GM12878 (cell line): Measurements from ENCODE around the gene WIPF1. TPM values are rescaled to one million over a fixed set of nuclear protein-coding genes. Genes with fewer than 3 reads are reported as not detected.

Source experiments
- ATAC-seq: fragments of 200-7000 bp; cut with Tn5 transposase; 3 replicates; pipeline ENCODE4 v1.9.1; 2020; ENCODE audit warnings: mild to moderate bottlenecking, moderate library complexity
- BruUV-seq: library from RNA; stranded (reverse); fragments of 400-500 nt; replicated peaks from 2 replicates; lab custom pipeline; 2021; lab: Mats Ljungman, UMichigan
- CTCF ChIA-PET: fragments of 300-600 bp; sonication (Branson Sonifier 250); formaldehyde crosslinking; extraction: SDS; loops from one replicate; lab custom pipeline; 2021; ENCODE audit warnings: inconsistent platforms; lab: Yijun Ruan, JAX
- POLR2A ChIA-PET: fragments of 350-600 bp; formaldehyde crosslinking; extraction: SDS; loops from one replicate; lab custom pipeline; 2021; ENCODE audit warnings: inconsistent platforms; lab: Charles Lee
- RAD21 ChIA-PET: fragments of 300-600 bp; sonication (Branson Sonifier 250); formaldehyde crosslinking; loops from one replicate; lab custom pipeline; 2023; ENCODE audit warnings: antibody characterized with exemption; ENCODE audit not compliant: unreplicated experiment; lab: Charles Lee
- SMC1A ChIA-PET: fragments of 300-600 bp; sonication (Branson Sonifier 250); formaldehyde crosslinking; loops from one replicate; lab custom pipeline; 2023; ENCODE audit not compliant: unreplicated experiment, uncharacterized antibody; lab: Charles Lee
- DNase-seq: peaks from one replicate; pipeline ENCODE4 v3.0.0-alpha.2; 2011; ENCODE audit warnings: low read depth, low spot score
- FAIRE-seq: peaks from 3 replicates; lab custom pipeline; 2011; peaks lifted over from hg19 to GRCh38; lab: Jason Lieb, UNC
- H2AFZ ChIP-seq: 2 replicates; pipeline ENCODE4 v1.6.0; 2011; ENCODE audit warnings: low read depth, low read length, control low read depth; ENCODE audit not compliant: control insufficient read depth
- H3K27ac ChIP-seq: 2 replicates; pipeline ENCODE4 v1.5.1; 2011; ENCODE audit warnings: control low read depth; ENCODE audit not compliant: control insufficient read depth, insufficient read depth
- H3K27me3 ChIP-seq, 2 experiments: replicated peaks in 1 of 2; 2 replicates each; pipeline versions ENCODE4 v1.6.0 to v1.6.1; 2011; ENCODE audit warnings: low read length in 1 of 2; ENCODE audit not compliant: control insufficient read depth in 2 of 2, insufficient read depth in 2 of 2
- H3K36me3 ChIP-seq, 2 experiments: 2 replicates each; pipeline ENCODE4 v1.5.1; 2011; ENCODE audit warnings: low read length in 1 of 2; ENCODE audit not compliant: control insufficient read depth in 2 of 2, insufficient read depth in 2 of 2
- H3K4me1 ChIP-seq: 2 replicates; pipeline ENCODE4 v1.6.1; 2011; ENCODE audit warnings: mild to moderate bottlenecking, low read length, moderate library complexity, mixed read lengths; ENCODE audit not compliant: control insufficient read depth, insufficient read depth
- H3K4me2 ChIP-seq: 2 replicates; pipeline ENCODE4 v1.6.0; 2011; ENCODE audit warnings: control low read depth; ENCODE audit not compliant: control insufficient read depth, insufficient read depth
- H3K4me3 ChIP-seq: fragments of 200-600 bp; sonication (generic); 2 replicates; pipeline ENCODE4 v1.5.1; 2016
- H3K79me2 ChIP-seq: 2 replicates; pipeline ENCODE4 v1.6.0; 2011; ENCODE audit warnings: low read length; ENCODE audit not compliant: control insufficient read depth, insufficient read depth
- H3K9ac ChIP-seq: 2 replicates; pipeline ENCODE4 v1.8.0; 2011; ENCODE audit warnings: low read length, control low read depth, mixed read lengths; ENCODE audit not compliant: control insufficient read depth, insufficient read depth
- H3K9me3 ChIP-seq: replicated peaks from 3 replicates; pipeline ENCODE4 v1.5.1; 2011; ENCODE audit warnings: mild to moderate bottlenecking, low read length; ENCODE audit not compliant: control insufficient read depth, insufficient read depth
- H4K20me1 ChIP-seq: 2 replicates; pipeline ENCODE4 v1.6.0; 2011; ENCODE audit not compliant: control insufficient read depth, insufficient read depth
- BRCA1 ChIP-seq: IDR thresholded peaks from 2 replicates; pipeline ENCODE4 v1.6.1; 2011; ENCODE audit warnings: low read depth, low read length, improper control_type of control experiment
- CBX3 ChIP-seq: fragments of 200-600 bp; sonication (generic); IDR thresholded peaks from 2 replicates; pipeline ENCODE4 v1.6.1; 2016; ENCODE audit warnings: low read depth, borderline replicate concordance
- CHD2 ChIP-seq: IDR thresholded peaks from 2 replicates; pipeline ENCODE4 v1.6.1; 2011; ENCODE audit warnings: low read depth, low read length, improper control_type of control experiment, borderline replicate concordance
- DPF2 ChIP-seq: fragments of 450-650 bp; IDR thresholded peaks from 2 replicates; pipeline ENCODE4 v1.6.1; 2017; ENCODE audit warnings: mild to moderate bottlenecking
- ETV6 ChIP-seq, 2 experiments: fragments of 450-650 bp in 1 of 2; IDR thresholded peaks in 1 of 2; conservative IDR thresholded peaks in 1 of 2; 2 replicates each; pipeline ENCODE4 v1.6.1; 2014; ENCODE audit warnings: antibody characterized with exemption in 1 of 2, borderline replicate concordance in 1 of 2, low read depth in 1 of 2, mild to moderate bottlenecking in 1 of 2, moderate library complexity in 1 of 2
- FOS ChIP-seq: IDR thresholded peaks from 3 replicates; pipeline ENCODE4 v1.6.1; 2011; ENCODE audit warnings: borderline replicate concordance; ENCODE audit not compliant: insufficient read length; ENCODE audit errors: extremely low read depth
- MEF2B ChIP-seq: fragments of 450-650 bp; IDR thresholded peaks from 2 replicates; pipeline ENCODE4 v1.6.1; 2018; ENCODE audit warnings: mild to moderate bottlenecking, moderate library complexity; ENCODE audit not compliant: partially characterized antibody, poor library complexity, severe bottlenecking
- POLR2AphosphoS2 ChIP-seq: IDR thresholded peaks from 2 replicates; pipeline ENCODE4 v1.6.1; 2011; ENCODE audit warnings: low read depth, mild to moderate bottlenecking, low read length, improper control_type of control experiment, moderate library complexity
- RAD51 ChIP-seq: fragments of 450-650 bp; IDR thresholded peaks from 2 replicates; pipeline ENCODE4 v1.6.1; 2016; ENCODE audit warnings: moderate library complexity, mild to moderate bottlenecking, inconsistent platforms
- RBBP5 ChIP-seq: fragments of 200-600 bp; sonication (generic); conservative IDR thresholded peaks from 2 replicates; pipeline ENCODE4 v1.6.1; 2016
- RCOR1 ChIP-seq: conservative IDR thresholded peaks from 2 replicates; pipeline ENCODE4 v1.6.1; 2012; ENCODE audit warnings: low read depth, low read length, improper control_type of control experiment
- RUNX3 ChIP-seq: IDR thresholded peaks from 2 replicates; pipeline ENCODE4 v1.6.1; 2012; ENCODE audit warnings: low read length, inconsistent platforms
- SRF ChIP-seq, 2 experiments: IDR thresholded peaks; 2 replicates each; pipeline ENCODE4 v1.6.1; 2011; ENCODE audit warnings: low read depth in 2 of 2, low read length in 2 of 2, mild to moderate bottlenecking in 1 of 2, moderate library complexity in 1 of 2
- TCF12 ChIP-seq: IDR thresholded peaks from 2 replicates; pipeline ENCODE4 v1.6.1; 2011; ENCODE audit warnings: low read depth, mild to moderate bottlenecking, low read length
- ZZZ3 ChIP-seq: IDR thresholded peaks from 2 replicates; pipeline ENCODE4 v1.6.1; 2011; ENCODE audit warnings: low read depth; ENCODE audit not compliant: control insufficient read depth, insufficient read length
- WGBS: methylation state at CpG from one replicate; pipeline ENCODE4 v1.1.6; 2016; ENCODE audit warnings: low lambda C conversion rate; ENCODE audit not compliant: insufficient replicate concordance, insufficient coverage; ENCODE audit errors: missing lambda C conversion rate; 5-methylcytosine and 5-hydroxymethylcytosine counted together
- in situ Hi-C: fragments of 300-500 bp; cut with MboI; formaldehyde crosslinking; loops from 9 replicates; pipeline ENCODE4 v1.14.3; 2018; ENCODE audit warnings: mixed read lengths
- intact Hi-C: fragments of 100-400 bp; cut with micrococcal nuclease; formaldehyde crosslinking; loops from one replicate; pipeline ENCODE4 v1.14.2; 2022; ENCODE audit not compliant: unreplicated experiment
- polyA plus RNA-seq, 11 experiments: library from polyadenylated mRNA; depleted of rRNA in 4 of 11; unstranded in 6 of 11; stranded (reverse) in 5 of 11; fragments of >200 nt; fragmentation: Nextera tagmentation in 4 of 11; fragmentation: Illumina TruSeq in 1 of 11; extraction: Ambion mirVana in 4 of 11; extraction: Trizol in 1 of 11; gene quantifications; 1 replicate in 1 of 11; 2 replicates in 10 of 11; pipeline versions ENCODE4 v1.2.1 to v1.2.3, GENCODE V29; 2011 to 2016; ENCODE audit warnings: inconsistent platforms in 2 of 11, missing spikeins in 2 of 11, low read depth in 1 of 11
- total RNA-seq, 4 experiments: library from RNA; depleted of rRNA in 3 of 4; stranded (reverse); fragments of >200 nt in 3 of 4; fragmentation: Illumina TruSeq in 1 of 4; extraction: Trizol in 1 of 4; gene quantifications; 2 replicates each; pipeline versions ENCODE4 v1.2.1 to v1.2.3, GENCODE V29; 2013 to 2021
- TF ChIP-seq, protein P1 (sequence below): fragments of 450-650 bp; IDR thresholded peaks from 2 replicates; pipeline ENCODE4 v1.6.1; 2017; ENCODE audit warnings: mild to moderate bottlenecking, low read depth, inconsistent platforms; ENCODE audit not compliant: poor library complexity, severe bottlenecking
- TF ChIP-seq, protein P2 (sequence below): IDR thresholded peaks from 2 replicates; pipeline ENCODE4 v1.6.1; 2012; ENCODE audit warnings: low read length, inconsistent platforms
- TF ChIP-seq, protein P3 (sequence below), 3 experiments: IDR thresholded peaks in 2 of 3; conservative IDR thresholded peaks in 1 of 3; 2 replicates each; pipeline ENCODE4 v1.5.1; 2011; ENCODE audit warnings: low read depth in 3 of 3, low read length in 3 of 3, mild to moderate bottlenecking in 3 of 3, control low read depth in 2 of 3, moderate library complexity in 2 of 3, inconsistent platforms in 1 of 3, mixed read lengths in 1 of 3; ENCODE audit not compliant: control insufficient read depth in 2 of 3, insufficient read depth in 1 of 3; ENCODE audit errors: extremely low read depth in 1 of 3
- TF ChIP-seq, protein P4 (sequence below): IDR thresholded peaks from 2 replicates; pipeline ENCODE4 v1.6.1; 2012; ENCODE audit warnings: low read depth, low read length, improper control_type of control experiment

The WIPF1 gene
- total and polyA plus RNA-seq, 10 of the 15 experiments (the other 5 are each of a cell fraction or from before 2014, with no cell fraction given): 23.1 to 188 (median 68.9) TPM

DNA sequence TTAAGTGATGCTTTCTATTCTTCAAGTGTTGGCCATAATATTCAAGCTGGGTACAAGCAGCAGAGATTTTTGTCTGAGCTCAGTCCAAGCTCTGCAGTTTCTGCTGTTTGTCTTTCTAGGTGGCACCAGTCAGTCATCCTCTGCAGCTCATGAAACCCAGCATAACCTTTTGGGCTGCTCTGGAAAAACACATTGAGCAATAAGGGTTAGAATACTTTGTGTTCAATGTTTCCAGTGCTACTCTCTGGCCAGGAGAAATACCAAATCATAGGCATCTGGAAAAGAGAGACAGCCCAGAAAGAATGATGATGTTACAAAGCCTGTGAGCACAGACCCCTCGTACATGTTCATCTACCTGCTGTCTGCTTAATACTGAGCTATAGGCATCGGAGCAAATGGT, 19.5 kb upstream of the WIPF1 start:
- no peak overlapping the region for H3K9ac ChIP-seq
- no peak overlapping the region for H3K4me2 ChIP-seq
- H3K4me1 ChIP-seq: peaks cover 30% of the 10 kb centered on the region
- H3K79me2 ChIP-seq: no peaks in the 10 kb centered on the region; the same call in none of the 2 replicates
- TF ChIP-seq, protein P1, sequence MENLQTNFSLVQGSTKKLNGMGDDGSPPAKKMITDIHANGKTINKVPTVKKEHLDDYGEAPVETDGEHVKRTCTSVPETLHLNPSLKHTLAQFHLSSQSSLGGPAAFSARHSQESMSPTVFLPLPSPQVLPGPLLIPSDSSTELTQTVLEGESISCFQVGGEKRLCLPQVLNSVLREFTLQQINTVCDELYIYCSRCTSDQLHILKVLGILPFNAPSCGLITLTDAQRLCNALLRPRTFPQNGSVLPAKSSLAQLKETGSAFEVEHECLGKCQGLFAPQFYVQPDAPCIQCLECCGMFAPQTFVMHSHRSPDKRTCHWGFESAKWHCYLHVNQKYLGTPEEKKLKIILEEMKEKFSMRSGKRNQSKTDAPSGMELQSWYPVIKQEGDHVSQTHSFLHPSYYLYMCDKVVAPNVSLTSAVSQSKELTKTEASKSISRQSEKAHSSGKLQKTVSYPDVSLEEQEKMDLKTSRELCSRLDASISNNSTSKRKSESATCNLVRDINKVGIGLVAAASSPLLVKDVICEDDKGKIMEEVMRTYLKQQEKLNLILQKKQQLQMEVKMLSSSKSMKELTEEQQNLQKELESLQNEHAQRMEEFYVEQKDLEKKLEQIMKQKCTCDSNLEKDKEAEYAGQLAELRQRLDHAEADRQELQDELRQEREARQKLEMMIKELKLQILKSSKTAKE: no peak
- TF ChIP-seq POLR2AphosphoS2: no peak
- no peak for TF ChIP-seq RCOR1
- TF ChIP-seq MEF2B: no peak
- TF ChIP-seq CBX3: no peak
- TF ChIP-seq, protein P2, sequence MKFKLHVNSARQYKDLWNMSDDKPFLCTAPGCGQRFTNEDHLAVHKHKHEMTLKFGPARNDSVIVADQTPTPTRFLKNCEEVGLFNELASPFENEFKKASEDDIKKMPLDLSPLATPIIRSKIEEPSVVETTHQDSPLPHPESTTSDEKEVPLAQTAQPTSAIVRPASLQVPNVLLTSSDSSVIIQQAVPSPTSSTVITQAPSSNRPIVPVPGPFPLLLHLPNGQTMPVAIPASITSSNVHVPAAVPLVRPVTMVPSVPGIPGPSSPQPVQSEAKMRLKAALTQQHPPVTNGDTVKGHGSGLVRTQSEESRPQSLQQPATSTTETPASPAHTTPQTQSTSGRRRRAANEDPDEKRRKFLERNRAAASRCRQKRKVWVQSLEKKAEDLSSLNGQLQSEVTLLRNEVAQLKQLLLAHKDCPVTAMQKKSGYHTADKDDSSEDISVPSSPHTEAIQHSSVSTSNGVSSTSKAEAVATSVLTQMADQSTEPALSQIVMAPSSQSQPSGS: no peak
- TF ChIP-seq ZZZ3: no peak
- TF ChIP-seq FOS: no peak
- TF ChIP-seq, protein P3, sequence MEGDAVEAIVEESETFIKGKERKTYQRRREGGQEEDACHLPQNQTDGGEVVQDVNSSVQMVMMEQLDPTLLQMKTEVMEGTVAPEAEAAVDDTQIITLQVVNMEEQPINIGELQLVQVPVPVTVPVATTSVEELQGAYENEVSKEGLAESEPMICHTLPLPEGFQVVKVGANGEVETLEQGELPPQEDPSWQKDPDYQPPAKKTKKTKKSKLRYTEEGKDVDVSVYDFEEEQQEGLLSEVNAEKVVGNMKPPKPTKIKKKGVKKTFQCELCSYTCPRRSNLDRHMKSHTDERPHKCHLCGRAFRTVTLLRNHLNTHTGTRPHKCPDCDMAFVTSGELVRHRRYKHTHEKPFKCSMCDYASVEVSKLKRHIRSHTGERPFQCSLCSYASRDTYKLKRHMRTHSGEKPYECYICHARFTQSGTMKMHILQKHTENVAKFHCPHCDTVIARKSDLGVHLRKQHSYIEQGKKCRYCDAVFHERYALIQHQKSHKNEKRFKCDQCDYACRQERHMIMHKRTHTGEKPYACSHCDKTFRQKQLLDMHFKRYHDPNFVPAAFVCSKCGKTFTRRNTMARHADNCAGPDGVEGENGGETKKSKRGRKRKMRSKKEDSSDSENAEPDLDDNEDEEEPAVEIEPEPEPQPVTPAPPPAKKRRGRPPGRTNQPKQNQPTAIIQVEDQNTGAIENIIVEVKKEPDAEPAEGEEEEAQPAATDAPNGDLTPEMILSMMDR (IDR thresholded peaks at IDR 0.05 in 2 of 3, conservative IDR thresholded peaks at IDR 0.05 in 1 of 3; ENCODE audit: control insufficient read depth in 2 of 3, extremely low read depth in 1 of 3, insufficient read depth in 1 of 3, low read depth in 3 of 3, low read length in 3 of 3): no peak
- TF ChIP-seq DPF2: no peak
- TF ChIP-seq ETV6 (conservative IDR thresholded peaks at IDR 0.05 in 1 of 2, IDR thresholded peaks at IDR 0.05 in 1 of 2; ENCODE audit: borderline replicate concordance in 1 of 2, low read depth in 1 of 2): no peak
- TF ChIP-seq, protein P4, sequence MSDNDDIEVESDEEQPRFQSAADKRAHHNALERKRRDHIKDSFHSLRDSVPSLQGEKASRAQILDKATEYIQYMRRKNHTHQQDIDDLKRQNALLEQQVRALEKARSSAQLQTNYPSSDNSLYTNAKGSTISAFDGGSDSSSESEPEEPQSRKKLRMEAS: no peak
- no peak for TF ChIP-seq CHD2
- TF ChIP-seq RAD51: no peak
- TF ChIP-seq RUNX3: no peak
- no peak for TF ChIP-seq RBBP5
- TF ChIP-seq SRF (IDR thresholded peaks at IDR 0.05; ENCODE audit: low read depth in 2 of 2, low read length in 2 of 2): no peak
- TF ChIP-seq BRCA1: no peak
- no peak for TF ChIP-seq TCF12
- no peak for DNase-seq
- H3K4me3 ChIP-seq: no peak overlapping the region
- no peak overlapping the region for H3K27ac ChIP-seq
- in situ Hi-C loops: no loop called here
- FAIRE-seq: no peak
- no peaks in the 10 kb centered on the region; a peak in 1 of 4 replicates for H3K36me3 ChIP-seq
- H4K20me1 ChIP-seq: no peaks in the 10 kb centered on the region
- 66% methylated on average over 2 of the region's 2 CpGs for WGBS
- BruUV-seq: no TSS peak
- ChIA-PET POLR2A (interaction anchor here (0.9 to 1.2 kb wide), 3 partner anchors 8 to 22 kb away, joined by 3 to 4 read pairs (median 3); no protein-coding TSS in a partner anchor), SMC1A (interaction anchor here (24.3 to 31.8 kb wide), 3 partner anchors 13 to 65 kb away, joined by 457 to 537 read pairs (median 512); partner anchors contain the start of gene WIPF1), RAD21 (interaction anchor here (0.8 to 16.5 kb wide), 5 partner anchors 8 to 82 kb away, joined by 3 to 292 read pairs (median 10); partner anchors contain the start of gene WIPF1), CTCF (interaction anchor here (2.7 to 31.2 kb wide), 2 partner anchors 16 to 67 kb away, joined by 11 to 534 read pairs; no protein-coding TSS in a partner anchor)
- ATAC-seq: no peak
- H2AFZ ChIP-seq: no peak overlapping the region
- no peaks in the 10 kb centered on the region for H3K9me3 ChIP-seq
- intact Hi-C loops: no loop called here
- no peaks in the 10 kb centered on the region for H3K27me3 ChIP-seq
